Neural crest cell (in vitro differentiated cells): Measurements from ENCODE around the gene MTURN. TPM values are rescaled to one million over a fixed set of nuclear protein-coding genes. Genes with fewer than 3 reads are reported as not detected.

ENCODE experiments used
- DNase-seq: peaks from one replicate; pipeline ENCODE4 v3.0.0; 2021; ENCODE audit warnings: low read depth, mixed read lengths, low spot score
- H3K27ac Mint-ChIP-seq: one replicate; pipeline ENCODE4 v1.8.0; 2021; ENCODE audit warnings: mild to moderate bottlenecking, mixed read lengths; ENCODE audit not compliant: unreplicated experiment
- H3K27me3 Mint-ChIP-seq: 2 replicates; pipeline ENCODE4 v1.8.0; 2021; ENCODE audit warnings: low read depth, mild to moderate bottlenecking, mixed read lengths
- H3K36me3 Mint-ChIP-seq: 2 replicates; pipeline ENCODE4 v1.8.0; 2021; ENCODE audit warnings: low read depth, mild to moderate bottlenecking, mixed read lengths
- H3K4me1 Mint-ChIP-seq: 2 replicates; pipeline ENCODE4 v1.8.0; 2021; ENCODE audit warnings: mixed read lengths
- H3K4me3 Mint-ChIP-seq: one replicate; pipeline ENCODE4 v1.8.0; 2021; ENCODE audit warnings: mild to moderate bottlenecking, mixed read lengths
- H3K9me3 Mint-ChIP-seq: 2 replicates; pipeline ENCODE4 v1.8.0; 2021; ENCODE audit warnings: mixed read lengths
- CTCF ChIP-seq: fragments of 200-600 bp; sonication (generic); conservative IDR thresholded peaks from 2 replicates; pipeline ENCODE4 v1.5.0; 2021; ENCODE audit warnings: antibody characterized with exemption, mild to moderate bottlenecking
- total RNA-seq: library from RNA; stranded (reverse); gene quantifications from 2 replicates; pipeline ENCODE4 v1.2.1, GENCODE V29; 2021

The MTURN gene
- total RNA-seq, 1 donor from 2014 or later = 6.6 TPM

GRCh38 chr7:30112103-30112713, 22.6 kb upstream of the MTURN start:
- H3K9me3 Mint-ChIP-seq = peaks cover 28% of the 10 kb centered on the region
- DNase-seq = no peak
- peaks cover 38% of the 10 kb centered on the region for H3K36me3 Mint-ChIP-seq
- no peaks in the 10 kb centered on the region for H3K4me1 Mint-ChIP-seq
- H3K27ac Mint-ChIP-seq = no peak overlapping the region
- no peaks in the 10 kb centered on the region for H3K27me3 Mint-ChIP-seq
- H3K4me3 Mint-ChIP-seq = no peak overlapping the region
- TF ChIP-seq CTCF = no peak

DNA sequence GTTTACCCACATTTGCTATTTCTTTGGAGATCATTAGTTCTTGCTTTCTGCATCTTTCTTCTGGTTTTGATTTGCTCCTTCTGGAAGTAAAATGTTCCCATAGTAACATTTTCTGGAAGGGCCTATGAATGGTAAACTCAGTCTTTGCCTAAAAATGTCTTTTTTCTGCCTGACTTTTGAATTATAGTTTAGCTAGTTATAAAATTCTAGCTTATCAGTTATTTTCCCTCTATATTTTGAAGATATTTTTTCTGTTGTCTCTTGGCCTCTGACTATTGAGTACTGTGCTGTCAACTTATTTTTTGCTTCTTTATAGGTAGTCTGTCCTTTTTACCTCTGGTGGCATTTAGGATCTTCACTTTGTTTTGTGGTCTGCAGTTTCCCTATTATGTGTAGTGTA, 21.6 kb upstream of the MTURN start:
- H3K4me1 Mint-ChIP-seq = no peaks in the 10 kb centered on the region
- no peak overlapping the region for H3K27ac Mint-ChIP-seq
- TF ChIP-seq CTCF = no peak
- peaks cover 28% of the 10 kb centered on the region for H3K9me3 Mint-ChIP-seq
- no peak overlapping the region for H3K4me3 Mint-ChIP-seq
- DNase-seq = no peak
- no peaks in the 10 kb centered on the region for H3K27me3 Mint-ChIP-seq
- H3K36me3 Mint-ChIP-seq = peaks cover 38% of the 10 kb centered on the region

DNA sequence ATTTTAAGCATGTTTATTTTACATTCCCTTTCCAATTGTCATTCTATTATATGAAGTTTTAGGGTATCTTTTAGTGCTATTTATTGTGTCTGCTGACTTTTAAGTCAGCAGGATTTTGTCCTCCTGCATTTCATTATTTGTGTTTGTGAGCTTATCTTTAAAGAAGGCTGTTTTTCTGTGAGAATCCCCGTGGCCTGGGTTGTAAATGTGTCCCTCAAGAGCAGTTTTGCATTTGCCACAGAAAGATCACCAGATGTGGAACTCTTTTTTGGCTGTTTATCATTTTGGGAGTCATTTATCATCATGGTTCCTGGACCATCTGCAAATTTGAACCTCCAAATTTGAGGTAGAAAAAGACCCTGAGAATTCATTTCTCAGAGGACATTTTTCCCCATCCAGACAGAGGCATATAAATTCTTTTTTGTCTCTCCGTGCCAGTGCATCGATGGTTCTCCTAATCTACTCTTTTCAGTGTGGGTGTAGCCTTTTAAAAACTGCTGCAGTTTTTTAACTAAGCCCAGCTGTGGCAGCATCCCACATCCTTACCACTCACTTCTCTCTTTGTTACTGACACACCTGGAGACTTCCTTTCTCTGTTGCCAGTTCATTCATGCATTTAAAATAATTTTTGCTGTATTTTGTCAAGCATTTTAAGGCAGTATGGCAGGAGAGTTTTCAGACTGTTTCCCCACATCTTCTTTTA, 20.1 kb upstream of the MTURN start:
- no peaks in the 10 kb centered on the region for H3K4me1 Mint-ChIP-seq
- no peaks in the 10 kb centered on the region for H3K27me3 Mint-ChIP-seq
- no peak for DNase-seq
- no peak overlapping the region for H3K27ac Mint-ChIP-seq
- peaks cover 25% of the 10 kb centered on the region for H3K9me3 Mint-ChIP-seq
- no peak for TF ChIP-seq CTCF
- H3K4me3 Mint-ChIP-seq = no peak overlapping the region
- H3K36me3 Mint-ChIP-seq = peaks cover 32% of the 10 kb centered on the region

DNA sequence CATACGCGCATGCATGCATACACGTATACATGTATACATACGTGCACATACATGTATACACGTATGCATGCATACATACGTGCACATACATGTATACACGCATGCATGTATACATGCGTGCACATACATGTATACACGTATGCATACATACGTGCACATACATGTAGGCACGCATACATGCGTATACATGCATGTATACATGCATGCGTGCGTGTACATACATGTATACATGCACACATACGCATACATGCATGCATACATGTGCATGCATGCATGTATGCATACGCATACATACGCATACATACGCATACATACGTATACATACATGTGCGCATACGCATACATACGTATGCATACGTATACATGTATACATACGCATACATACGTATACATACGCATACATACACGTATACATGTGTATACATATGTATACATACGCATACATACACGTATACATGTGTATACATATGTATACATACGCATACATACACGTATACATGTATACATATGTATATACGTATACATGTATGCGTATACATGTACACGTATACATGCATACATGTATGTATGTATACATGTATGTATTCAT, 19.0 kb upstream of the MTURN start:
- Mint-ChIP-seq H3K4me1 (no peaks in the 10 kb centered on the region), H3K9me3 (peaks cover 18% of the 10 kb centered on the region), H3K36me3 (peaks cover 24% of the 10 kb centered on the region), H3K27ac (no peak overlapping the region), H3K4me3 (no peak overlapping the region), H3K27me3 (no peaks in the 10 kb centered on the region)
- DNase-seq = no peak
- no peak for TF ChIP-seq CTCF

DNA sequence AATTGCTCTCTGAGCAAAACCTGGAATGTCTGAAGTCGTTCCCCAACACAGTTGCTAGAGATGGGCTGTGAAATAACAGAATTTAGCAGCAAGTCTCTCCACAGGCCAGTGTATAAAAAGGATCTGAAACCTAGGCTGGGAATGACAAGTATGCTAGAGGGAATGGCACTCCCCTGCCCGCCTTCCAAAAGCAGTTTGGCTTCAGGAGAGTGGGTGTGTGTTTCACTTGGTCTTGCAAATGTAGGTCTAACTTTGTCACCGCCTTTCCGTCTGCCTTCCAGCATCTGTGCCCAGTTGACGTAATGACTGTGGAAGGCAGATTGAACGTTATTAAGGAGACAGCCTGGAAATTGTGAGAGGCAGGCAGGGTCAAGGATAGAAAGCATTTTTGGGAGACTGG, 18.0 kb upstream of the MTURN start:
- peaks cover 21% of the 10 kb centered on the region for H3K36me3 Mint-ChIP-seq
- no peak for DNase-seq
- H3K27ac Mint-ChIP-seq = peak overlapping the region; percentile 57
- H3K4me3 Mint-ChIP-seq = no peak overlapping the region
- peaks cover 18% of the 10 kb centered on the region for H3K9me3 Mint-ChIP-seq
- no peaks in the 10 kb centered on the region for H3K4me1 Mint-ChIP-seq
- no peak for TF ChIP-seq CTCF
- no peaks in the 10 kb centered on the region for H3K27me3 Mint-ChIP-seq
